Fibroblast of lung (primary cell): ENCODE measurements around the gene NEGR1. TPM values are rescaled to one million over a fixed set of nuclear protein-coding genes. Genes with fewer than 3 reads are reported as not detected.

Experiments
- DNase-seq, 2 donors: peaks; one replicate each; pipeline versions ENCODE4 v3.0.0 to v3.0.0-alpha.2; 2010; ENCODE audit warnings: low read depth in 2 of 2
- H2AFZ ChIP-seq: 2 replicates; pipeline ENCODE4 v1.5.1; 2012; ENCODE audit warnings: low read length, control low read depth, inconsistent platforms
- H3K27ac ChIP-seq: 2 replicates; pipeline ENCODE4 v1.5.1; 2011; ENCODE audit warnings: low read length, control low read depth; ENCODE audit not compliant: insufficient read depth
- H3K27me3 ChIP-seq: 2 replicates; pipeline ENCODE4 v1.5.1; 2011; ENCODE audit warnings: mild to moderate bottlenecking, low read length; ENCODE audit not compliant: control insufficient read depth, insufficient read depth
- H3K36me3 ChIP-seq: 2 replicates; pipeline ENCODE4 v1.5.1; 2011; ENCODE audit warnings: low read length; ENCODE audit not compliant: control insufficient read depth, insufficient read depth
- H3K4me1 ChIP-seq: 2 replicates; pipeline ENCODE4 v1.5.1; 2011; ENCODE audit warnings: low read length; ENCODE audit not compliant: control insufficient read depth, insufficient read depth; ENCODE audit errors: extremely low read depth
- H3K4me2 ChIP-seq: 2 replicates; pipeline ENCODE4 v1.5.1; 2011; ENCODE audit warnings: low read length, control low read depth; ENCODE audit not compliant: insufficient read depth; ENCODE audit errors: extremely low read depth
- H3K4me3 ChIP-seq, 4 experiments: fragments of 200-600 bp in 1 of 4; sonication (generic) in 1 of 4; replicated peaks in 1 of 4; 2 replicates each; pipeline ENCODE4 v1.5.1; 2011 to 2016; ENCODE audit warnings: low read length in 4 of 4, low read depth in 3 of 4, mild to moderate bottlenecking in 3 of 4, control low read depth in 2 of 4, inconsistent platforms in 1 of 4, mixed read lengths in 1 of 4; ENCODE audit not compliant: insufficient read depth in 1 of 4; ENCODE audit errors: control extremely low read depth in 1 of 4
- H3K79me2 ChIP-seq: 2 replicates; pipeline ENCODE4 v1.5.1; 2012; ENCODE audit warnings: mild to moderate bottlenecking, low read length, inconsistent platforms; ENCODE audit not compliant: control insufficient read depth, insufficient read depth
- H3K9ac ChIP-seq: 2 replicates; pipeline ENCODE4 v1.5.1; 2011; ENCODE audit warnings: mild to moderate bottlenecking, low read length, control low read depth; ENCODE audit not compliant: insufficient read depth
- H3K9me3 ChIP-seq: 2 replicates; pipeline ENCODE4 v1.5.1; 2012; ENCODE audit warnings: low read depth, low read length; ENCODE audit not compliant: control insufficient read depth, insufficient read depth
- H4K20me1 ChIP-seq: 2 replicates; pipeline ENCODE4 v1.5.1; 2011; ENCODE audit warnings: low read length; ENCODE audit not compliant: control insufficient read depth, insufficient read depth; ENCODE audit errors: extremely low read depth
- EZH2 ChIP-seq: IDR thresholded peaks from 2 replicates; pipeline ENCODE4 v1.5.1; 2012; ENCODE audit warnings: low read length, control low read depth, mild to moderate bottlenecking; ENCODE audit errors: missing control alignments
- polyA plus RNA-seq, 2 donors: library from polyadenylated mRNA; depleted of rRNA in 1 of 2; stranded (reverse) in 1 of 2; unstranded in 1 of 2; fragments of >200 nt; gene quantifications; 2 replicates each; pipeline ENCODE4 v1.2.1, GENCODE V29; 2011 to 2012; ENCODE audit warnings: missing spikeins in 1 of 2
- total RNA-seq: library from RNA; depleted of rRNA; stranded (reverse); fragments of >200 nt; gene quantifications from 2 replicates; pipeline ENCODE4 v1.2.1, GENCODE V29; 2014
- TF ChIP-seq, protein P1 (sequence below), 2 donors: IDR thresholded peaks in 1 of 2; conservative IDR thresholded peaks in 1 of 2; 1 replicate in 1 of 2; 2 replicates in 1 of 2; pipeline ENCODE4 v1.5.1; 2011 to 2012; ENCODE audit warnings: low read length in 2 of 2, control low read depth in 1 of 2, inconsistent platforms in 1 of 2, low read depth in 1 of 2, mild to moderate bottlenecking in 1 of 2

NEGR1 gene
- total and polyA plus RNA-seq, 2 donors (not counting 1 experiment from before 2014, with no cell fraction given) = 3.1 to 9.4 TPM

DNA sequence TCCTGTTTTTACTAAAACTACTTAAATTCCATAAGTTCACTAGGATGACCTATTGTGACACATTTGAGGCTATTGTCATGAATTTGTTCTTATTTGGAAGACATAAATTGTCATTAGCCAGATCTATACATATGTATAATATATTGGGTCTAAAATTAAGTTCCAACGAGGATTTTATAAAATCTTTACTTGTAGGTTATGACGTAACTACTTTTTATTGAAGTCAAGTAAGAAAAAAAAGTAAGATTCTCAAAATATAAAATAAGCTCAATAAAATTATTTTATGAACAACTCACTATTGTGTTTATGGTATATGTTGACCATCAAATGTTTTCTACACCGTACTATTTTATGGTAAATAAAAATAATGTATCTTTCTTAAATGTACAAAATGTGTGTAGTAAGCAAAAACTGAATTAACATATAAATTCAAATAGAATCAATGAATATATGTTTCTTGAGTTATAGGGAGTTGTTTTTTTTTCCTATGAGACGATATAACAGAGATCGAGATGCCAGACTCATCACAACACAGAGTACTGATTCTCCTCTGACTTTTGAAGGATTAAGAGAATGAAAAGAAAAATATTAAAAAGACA lies 64.1 kb downstream of the NEGR1 start:
- no peaks in the 10 kb centered on the region for H3K4me1 ChIP-seq
- TF ChIP-seq, protein P1, sequence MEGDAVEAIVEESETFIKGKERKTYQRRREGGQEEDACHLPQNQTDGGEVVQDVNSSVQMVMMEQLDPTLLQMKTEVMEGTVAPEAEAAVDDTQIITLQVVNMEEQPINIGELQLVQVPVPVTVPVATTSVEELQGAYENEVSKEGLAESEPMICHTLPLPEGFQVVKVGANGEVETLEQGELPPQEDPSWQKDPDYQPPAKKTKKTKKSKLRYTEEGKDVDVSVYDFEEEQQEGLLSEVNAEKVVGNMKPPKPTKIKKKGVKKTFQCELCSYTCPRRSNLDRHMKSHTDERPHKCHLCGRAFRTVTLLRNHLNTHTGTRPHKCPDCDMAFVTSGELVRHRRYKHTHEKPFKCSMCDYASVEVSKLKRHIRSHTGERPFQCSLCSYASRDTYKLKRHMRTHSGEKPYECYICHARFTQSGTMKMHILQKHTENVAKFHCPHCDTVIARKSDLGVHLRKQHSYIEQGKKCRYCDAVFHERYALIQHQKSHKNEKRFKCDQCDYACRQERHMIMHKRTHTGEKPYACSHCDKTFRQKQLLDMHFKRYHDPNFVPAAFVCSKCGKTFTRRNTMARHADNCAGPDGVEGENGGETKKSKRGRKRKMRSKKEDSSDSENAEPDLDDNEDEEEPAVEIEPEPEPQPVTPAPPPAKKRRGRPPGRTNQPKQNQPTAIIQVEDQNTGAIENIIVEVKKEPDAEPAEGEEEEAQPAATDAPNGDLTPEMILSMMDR (conservative IDR thresholded peaks at IDR 0.05 in 1 of 2, IDR thresholded peaks at IDR 0.05 in 1 of 2; ENCODE audit: low read depth in 1 of 2, low read length in 2 of 2) = no peak
- TF ChIP-seq EZH2 = no peak
- no peak overlapping the region for H3K4me2 ChIP-seq
- no peak for DNase-seq
- H2AFZ ChIP-seq = no peak overlapping the region
- H4K20me1 ChIP-seq = no peaks in the 10 kb centered on the region
- H3K4me3 ChIP-seq = no peak overlapping the region
- no peaks in the 10 kb centered on the region for H3K79me2 ChIP-seq
- H3K27ac ChIP-seq = no peak overlapping the region
- H3K9ac ChIP-seq = no peak overlapping the region
- H3K36me3 ChIP-seq = no peaks in the 10 kb centered on the region
- no peaks in the 10 kb centered on the region for H3K9me3 ChIP-seq
- H3K27me3 ChIP-seq = no peaks in the 10 kb centered on the region

DNA sequence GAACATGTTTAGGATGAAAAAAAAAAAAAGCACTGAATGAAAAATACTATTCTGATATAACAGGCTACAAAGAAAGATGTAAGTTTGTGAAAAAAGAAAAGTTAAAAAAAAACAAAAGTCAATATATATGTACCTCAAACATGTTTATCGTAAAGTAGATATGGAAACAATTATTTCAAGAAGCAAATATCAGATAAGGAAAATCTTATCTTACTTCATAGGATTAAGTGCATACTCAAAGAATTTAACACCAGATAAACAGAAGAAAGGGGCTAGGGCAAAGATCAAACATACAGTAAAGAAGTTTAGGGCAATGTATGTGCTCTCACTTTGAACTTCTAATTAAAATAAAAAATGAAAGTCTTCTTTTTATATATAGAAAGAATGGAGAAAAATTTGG lies 75.3 kb downstream of the NEGR1 start:
- Histone ChIP-seq H3K4me2 (no peak overlapping the region), H3K27me3 (no peaks in the 10 kb centered on the region), H3K9me3 (no peaks in the 10 kb centered on the region), H3K9ac (no peak overlapping the region), H3K36me3 (no peaks in the 10 kb centered on the region), H3K79me2 (no peaks in the 10 kb centered on the region), H3K4me1 (no peaks in the 10 kb centered on the region), H2AFZ (no peak overlapping the region), H4K20me1 (no peaks in the 10 kb centered on the region), H3K4me3 (no peak overlapping the region), H3K27ac (no peak overlapping the region)
- DNase-seq = no peak
- TF ChIP-seq, protein P1 (conservative IDR thresholded peaks at IDR 0.05 in 1 of 2, IDR thresholded peaks at IDR 0.05 in 1 of 2; ENCODE audit: low read depth in 1 of 2, low read length in 2 of 2) = no peak
- no peak for TF ChIP-seq EZH2

DNA sequence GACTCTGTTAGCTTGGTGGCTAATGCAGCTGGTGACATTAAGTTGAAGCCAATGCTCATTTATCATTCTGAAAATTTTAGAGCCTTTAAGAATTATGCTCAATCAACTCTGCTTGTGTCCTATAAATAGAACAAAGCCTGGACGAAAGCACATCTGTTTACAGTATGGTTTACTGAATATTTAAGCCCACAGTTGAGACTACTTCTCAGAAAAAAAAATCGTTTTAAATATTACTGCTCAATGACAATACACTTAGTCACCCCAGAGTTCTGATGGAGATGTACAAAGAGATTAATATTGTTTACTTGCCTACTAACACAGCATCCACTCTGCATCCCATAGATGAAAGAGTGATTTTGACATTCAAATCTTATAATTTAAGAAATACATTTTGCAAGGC lies 79.6 kb downstream of the NEGR1 start:
- no peak overlapping the region for H2AFZ ChIP-seq
- TF ChIP-seq EZH2 = no peak
- TF ChIP-seq, protein P1 (conservative IDR thresholded peaks at IDR 0.05 in 1 of 2, IDR thresholded peaks at IDR 0.05 in 1 of 2; ENCODE audit: low read depth in 1 of 2, low read length in 2 of 2) = no peak
- no peaks in the 10 kb centered on the region for H3K27me3 ChIP-seq
- no peaks in the 10 kb centered on the region for H4K20me1 ChIP-seq
- DNase-seq = peak in 1 of 2 donors; percentile 6
- H3K4me2 ChIP-seq = no peak overlapping the region
- no peaks in the 10 kb centered on the region for H3K9me3 ChIP-seq
- H3K79me2 ChIP-seq = no peaks in the 10 kb centered on the region
- no peaks in the 10 kb centered on the region for H3K4me1 ChIP-seq
- H3K4me3 ChIP-seq = no peak overlapping the region
- no peak overlapping the region for H3K27ac ChIP-seq
- H3K36me3 ChIP-seq = no peaks in the 10 kb centered on the region
- no peak overlapping the region for H3K9ac ChIP-seq
